GM18526 (cell line): Measurements from ENCODE around the gene AIG1.

Source experiments
- POLR2A ChIP-seq: IDR thresholded peaks from 3 replicates; pipeline ENCODE4 v1.6.1; 2011; ENCODE audit not compliant: insufficient read length; ENCODE audit errors: extremely low read depth

The AIG1 gene

GRCh38 chr6:143276436-143276835 lies 215.7 kb downstream of the AIG1 start:
- no peak for TF ChIP-seq POLR2A

- no peak for TF ChIP-seq POLR2A
Observed at GRCh38 chr6:143279385-143279784, 218.7 kb downstream of the AIG1 start.

DNA sequence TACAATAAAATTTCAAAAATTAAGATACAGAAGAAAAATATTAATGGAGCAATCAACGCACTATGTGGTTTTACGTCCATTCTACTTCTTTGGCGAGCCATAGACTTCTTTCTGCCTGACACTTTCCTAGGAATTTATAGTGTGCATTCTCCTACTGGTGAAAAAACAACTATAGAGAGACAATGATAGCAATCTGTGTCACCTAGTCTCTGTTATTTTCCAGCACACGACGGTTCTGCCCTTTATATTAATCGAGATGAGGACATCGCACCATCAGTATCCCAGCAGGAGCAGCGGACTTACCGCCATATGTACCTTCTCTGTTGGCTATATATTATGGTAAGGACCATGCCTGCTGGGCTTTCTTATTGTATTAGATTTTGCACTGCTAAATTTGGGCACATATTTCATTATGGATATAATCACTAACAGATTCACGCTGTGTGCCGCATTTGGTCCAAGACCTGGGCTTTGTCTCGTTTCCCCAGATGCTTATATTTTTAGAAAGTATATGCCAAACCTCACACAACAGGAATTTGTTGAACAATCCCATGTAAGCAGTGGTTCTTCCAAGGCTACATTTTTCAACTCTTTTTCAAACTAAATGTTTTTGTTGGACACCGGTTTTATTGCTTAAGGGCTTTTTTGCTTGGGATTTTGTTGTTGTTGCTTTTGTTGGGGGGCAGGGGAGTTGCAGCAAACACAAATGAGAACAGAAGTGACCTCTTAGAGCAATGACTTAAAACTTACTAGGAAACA lies 223.4 kb downstream of the AIG1 start:
- no peak for TF ChIP-seq POLR2A

- no peak for TF ChIP-seq POLR2A
Observed at GRCh38 chr6:143286251-143286795, 225.6 kb downstream of the AIG1 start.

DNA sequence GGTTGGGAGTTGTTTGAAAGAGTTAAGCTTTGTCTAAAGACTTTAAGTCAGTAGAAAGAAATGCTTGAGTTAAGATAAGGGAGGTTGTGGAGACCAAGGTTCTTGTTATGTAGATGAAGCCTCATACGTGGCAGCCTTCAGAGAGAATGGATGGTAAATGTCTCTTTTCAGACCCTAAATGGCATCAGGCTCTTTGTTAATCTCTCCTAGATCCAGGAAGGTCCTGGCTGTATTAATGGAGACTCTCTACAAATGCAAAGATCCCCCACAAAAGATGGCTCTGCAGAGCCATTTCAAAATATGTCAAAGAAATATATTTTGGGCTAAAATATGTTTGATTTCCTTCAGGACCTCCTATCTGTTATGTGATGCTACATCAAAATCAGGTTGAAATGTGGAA lies 228.2 kb downstream of the AIG1 start:
- no peak for TF ChIP-seq POLR2A

- TF ChIP-seq POLR2A: no peak
Observed at GRCh38 chr6:143290206-143290605, 229.5 kb downstream of the AIG1 start.

DNA sequence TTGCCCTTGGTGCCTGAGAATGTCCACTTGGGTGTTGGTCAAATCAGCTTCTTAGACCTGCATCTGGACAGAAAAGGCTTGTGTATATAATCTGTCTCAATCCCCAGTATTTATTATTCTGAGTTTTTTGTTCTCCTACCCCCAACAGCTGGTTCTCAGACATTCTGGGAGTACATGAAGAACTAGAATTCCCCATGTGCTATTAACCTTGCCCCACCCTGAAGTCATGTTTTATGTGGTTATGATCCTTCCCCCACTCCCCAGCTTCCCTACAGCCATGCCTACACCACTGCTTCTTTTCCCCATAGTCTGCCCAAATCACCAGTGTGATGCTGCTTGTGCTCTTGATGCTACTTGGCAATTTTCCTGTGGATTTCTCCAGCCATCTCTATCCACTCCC lies 232.8 kb downstream of the AIG1 start:
- TF ChIP-seq POLR2A: no peak

DNA sequence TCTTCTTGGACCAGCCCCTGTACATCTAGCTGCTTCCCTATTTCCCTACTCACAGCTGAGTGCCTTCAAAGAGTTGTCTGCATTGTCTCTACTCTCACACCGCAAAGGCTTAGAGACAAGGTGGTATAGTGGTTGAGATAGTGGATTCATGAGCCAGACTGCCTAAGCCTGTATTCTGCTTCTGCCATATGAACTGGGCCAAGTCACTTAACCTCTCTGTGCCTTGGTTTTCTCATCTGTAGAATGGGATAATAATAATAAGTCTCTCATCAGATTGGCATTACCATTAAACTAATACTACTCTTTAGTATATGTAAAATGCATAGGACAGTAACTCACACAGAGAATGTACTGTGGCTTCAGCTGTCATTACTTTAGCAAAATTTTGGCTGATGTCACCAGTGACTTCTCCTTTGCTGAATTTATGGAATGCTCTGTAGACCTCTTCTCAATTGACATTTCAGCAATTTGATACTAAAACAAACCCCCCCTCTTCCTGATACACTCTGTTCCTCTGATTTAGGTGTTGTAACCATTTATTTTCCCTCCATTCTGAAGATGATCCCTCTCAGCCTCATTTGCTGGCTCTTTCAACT lies 233.7 kb downstream of the AIG1 start:
- TF ChIP-seq POLR2A: no peak

GRCh38 chr6:143295932-143296331 lies 235.2 kb downstream of the AIG1 start:
- TF ChIP-seq POLR2A: no peak

- no peak for TF ChIP-seq POLR2A
Observed at GRCh38 chr6:143298071-143298470, 237.4 kb downstream of the AIG1 start.

- no peak for TF ChIP-seq POLR2A
Observed at GRCh38 chr6:143299253-143300166, 238.8 kb downstream of the AIG1 start.

DNA sequence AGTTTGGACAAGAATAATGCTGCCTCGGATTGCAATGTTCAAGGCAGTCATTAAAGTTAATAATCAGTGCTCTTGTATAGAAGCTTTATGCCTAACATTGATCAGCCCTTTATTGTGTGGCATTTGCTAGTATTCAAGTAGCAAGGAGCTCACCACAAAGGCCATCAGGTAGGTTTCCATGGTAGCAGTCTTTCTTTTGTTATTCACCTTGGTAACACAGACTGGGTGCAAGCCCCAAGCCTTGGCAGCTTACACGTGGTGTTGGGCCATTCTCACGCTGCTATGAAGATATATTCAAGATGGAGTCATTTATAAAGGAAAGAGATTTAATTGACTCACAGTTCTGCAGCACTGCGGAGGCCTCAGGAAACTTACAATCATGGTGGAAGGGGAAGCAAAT lies 240.5 kb downstream of the AIG1 start:
- TF ChIP-seq POLR2A: no peak

DNA sequence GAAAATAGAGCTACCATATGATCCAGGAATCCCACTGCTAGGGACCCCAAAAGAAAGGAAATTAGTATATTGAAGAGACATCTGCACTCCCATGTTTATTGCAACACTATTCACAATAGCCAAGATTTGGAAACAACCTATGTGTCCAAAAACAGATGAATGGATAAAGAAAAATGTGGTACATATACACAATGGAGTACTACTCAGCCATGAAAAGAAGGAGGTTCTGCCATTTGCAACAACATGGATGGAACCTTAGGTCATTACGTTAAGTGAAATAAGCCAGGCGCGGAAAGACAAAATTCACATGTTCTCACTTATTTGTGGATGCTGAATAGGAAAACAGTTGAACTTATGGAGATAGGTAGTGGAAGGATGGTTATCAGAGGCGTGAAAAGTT lies 252.5 kb downstream of the AIG1 start:
- no peak for TF ChIP-seq POLR2A

DNA sequence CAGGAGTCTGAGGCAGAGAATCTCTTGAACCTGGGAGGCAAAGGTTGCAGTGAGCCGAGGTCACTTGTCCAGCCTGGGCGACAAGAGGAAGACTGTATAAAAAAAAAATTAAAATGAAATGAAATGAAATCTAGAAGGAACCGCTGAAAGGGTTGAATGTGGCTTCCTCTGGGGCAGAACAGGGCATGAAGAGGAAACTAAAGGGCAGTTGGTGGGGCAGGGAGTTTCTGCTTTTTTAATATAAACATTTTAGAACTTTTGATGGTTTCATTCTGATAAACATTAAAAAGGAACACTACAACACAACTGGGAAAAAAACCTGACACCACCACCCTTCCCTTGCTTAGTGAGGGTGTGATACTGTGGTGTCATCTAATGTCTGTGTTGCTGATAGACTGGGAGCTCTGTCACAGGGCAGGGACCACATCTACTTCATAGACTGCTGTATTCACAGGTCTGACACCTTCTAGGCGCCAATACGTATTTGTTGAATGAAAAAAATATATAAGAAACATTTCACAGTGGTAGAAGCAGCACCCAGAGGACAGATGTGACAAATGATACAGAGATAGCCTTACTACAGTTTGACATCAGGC lies 260.9 kb downstream of the AIG1 start:
- no peak for TF ChIP-seq POLR2A

- no peak for TF ChIP-seq POLR2A
Observed at GRCh38 chr6:143322386-143322785, 261.7 kb downstream of the AIG1 start.
